Body of pancreas (tissue), 4 donors: ENCODE results near the gene PIGR.

ENCODE experiments used
- CTCF ChIP-seq, 7 experiments: fragments of 450-650 bp in 4 of 7; fragments of 200-600 bp in 3 of 7; sonication (generic) in 3 of 7; IDR thresholded peaks; one replicate each; pipeline ENCODE4 v1.5.1; 2016 to 2019; ENCODE audit warnings: antibody characterized with exemption in 7 of 7
- POLR2A ChIP-seq, 3 donors: fragments of 450-650 bp; IDR thresholded peaks; one replicate each; pipeline ENCODE4 v1.6.1; 2016; ENCODE audit warnings: antibody characterized with exemption in 3 of 3, mild to moderate bottlenecking in 2 of 3

- TF ChIP-seq CTCF (IDR thresholded peaks at IDR 0.05) = no peak
- TF ChIP-seq POLR2A (IDR thresholded peaks at IDR 0.05) = no peak
Measured at GRCh38 chr1:206953126-206953525, 6.9 kb upstream of the PIGR start.
